HG03060 (cell line): Measurements from ENCODE around the gene CLDN24.

Experiments
- ATAC-seq: cut with Tn5 transposase; IDR thresholded peaks from one replicate; pipeline ENCODE4 v1.9.1; 2021; ENCODE audit warnings: low read depth, moderate number of reproducible peaks; ENCODE audit not compliant: unreplicated experiment

The CLDN24 gene

GRCh38 chr4:183286590-183287308, 35.5 kb downstream of the CLDN24 start:
- peak; percentile 7 for ATAC-seq

GRCh38 chr4:183285886-183286285, 36.3 kb downstream of the CLDN24 start:
- no peak for ATAC-seq

GRCh38 chr4:183284965-183285364, 37.3 kb downstream of the CLDN24 start:
- no peak for ATAC-seq

- ATAC-seq, result no peak
These were observed 37.9 kb downstream of the CLDN24 start for GRCh38 chr4:183284258-183284785.

GRCh38 chr4:183276106-183276505, 46.1 kb downstream of the CLDN24 start:
- ATAC-seq, result no peak

- ATAC-seq, result no peak
These were observed 49.8 kb downstream of the CLDN24 start for GRCh38 chr4:183272384-183272783.
